Erythroblast (primary cell): Measurements from ENCODE around the gene STPG3.
"Not testable (repeated sequence)": the region's sequence is repeated elsewhere in the genome, so short reads cannot be mapped to it uniquely, and the experiment has no call there.

Source experiments
- DNase-seq, 2 experiments: peaks; one replicate each; lab custom pipeline; 2025; lab: John Stamatoyannopoulos, UW
- GATA1 ChIP-seq: IDR thresholded peaks from 2 replicates; pipeline ENCODE4 v1.6.1; 2011; ENCODE audit warnings: low read depth, mild to moderate bottlenecking, control low read depth, low read length, moderate library complexity
- POLR2A ChIP-seq: IDR thresholded peaks from 2 replicates; pipeline ENCODE4 v1.6.1; 2011; ENCODE audit warnings: mild to moderate bottlenecking, low read length

STPG3 gene

GRCh38 chr9:137233143-137233980, 17.7 kb upstream of the STPG3 start:
- TF ChIP-seq POLR2A (no peak), GATA1 (no peak)
- DNase-seq, result no peak

GRCh38 chr9:137234055-137234697, 16.9 kb upstream of the STPG3 start:
- no peak for DNase-seq
- no peak for TF ChIP-seq POLR2A
- no peak for TF ChIP-seq GATA1

- no peak for TF ChIP-seq POLR2A
- no peak for TF ChIP-seq GATA1
Observed at GRCh38 chr9:137234758-137235423, 16.2 kb upstream of the STPG3 start.

GRCh38 chr9:137235424-137236237, 15.5 kb upstream of the STPG3 start:
- TF ChIP-seq GATA1 (no peak), POLR2A (no peak)
- DNase-seq, result no peak

More at GRCh38 chr9:137234758-137235423, 16.2 kb upstream of the STPG3 start:
- no peak for DNase-seq

- DNase-seq, result peak; percentile 89 to 93
- TF ChIP-seq GATA1, result no peak
- TF ChIP-seq POLR2A, result no peak
Observed at GRCh38 chr9:137236238-137236935, 14.7 kb upstream of the STPG3 start.

- TF ChIP-seq POLR2A (no peak), GATA1 (no peak)
- no peak for DNase-seq
Observed at GRCh38 chr9:137236936-137237421, 14.1 kb upstream of the STPG3 start.

GRCh38 chr9:137237759-137238726, 13.0 kb upstream of the STPG3 start:
- DNase-seq, result no peak
- no peak for TF ChIP-seq POLR2A
- no peak for TF ChIP-seq GATA1

GRCh38 chr9:137239541-137240200, 11.4 kb upstream of the STPG3 start:
- DNase-seq, result not testable (repeated sequence)

GRCh38 chr9:137240318-137240840, 10.7 kb upstream of the STPG3 start:
- no peak for TF ChIP-seq POLR2A
- TF ChIP-seq GATA1, result no peak
- DNase-seq, result peak; percentile 90 to 91

GRCh38 chr9:137240841-137241489, 10.1 kb upstream of the STPG3 start, which contains the start of gene TUBB4B:
Gene TUBB4B (plus strand): TSS chr9:137241287. CDS start chr9:137241361, 74 bp downstream.
- DNase-seq, result peak; percentile 100
- TF ChIP-seq POLR2A (peak; percentile 100), GATA1 (no peak)

- TF ChIP-seq GATA1 (no peak), POLR2A (no peak)
- DNase-seq, result peak; percentile 84 to 91
Observed at GRCh38 chr9:137241490-137242268, 9.4 kb upstream of the STPG3 start.
